ENCODE data around the gene KCTD10.
"Not testable (repeated sequence)": the region's sequence is repeated elsewhere in the genome, so short reads cannot be mapped to it uniquely, and the experiment has no call there.

The KCTD10 gene

GRCh38 chr12:109432842-109433304 lies 44.2 kb downstream of the KCTD10 start:
- DNase-seq (ENCODE audit: low read depth) = peak; percentile 57
- no peak overlapping the region for H3K4me3 ChIP-seq (ENCODE audit: low read depth, low read length)

- DNase-seq (ENCODE audit: low read depth) = no peak
Observed at GRCh38 chr12:109432431-109432830, 44.7 kb downstream of the KCTD10 start.

GRCh38 chr12:109430244-109430643 lies 46.9 kb downstream of the KCTD10 start:
- no peak overlapping the region for H3K4me3 ChIP-seq (ENCODE audit: low read depth, low read length)
- DNase-seq (ENCODE audit: low read depth) = no peak

More at GRCh38 chr12:109432431-109432830, 44.7 kb downstream of the KCTD10 start:
- H3K4me3 ChIP-seq (ENCODE audit: low read depth, low read length) = no peak overlapping the region

- DNase-seq (ENCODE audit: low read depth); H3K4me3 ChIP-seq (ENCODE audit: low read depth, low read length): not testable (repeated sequence)
Observed at GRCh38 chr12:109428804-109429203, 48.3 kb downstream of the KCTD10 start.

- no peak overlapping the region for H3K4me3 ChIP-seq (ENCODE audit: low read depth, low read length)
- peak; percentile 25 for DNase-seq (ENCODE audit: low read depth)
Observed at GRCh38 chr12:109428037-109428629, 49.0 kb downstream of the KCTD10 start.

GRCh38 chr12:109423392-109423791 lies 53.7 kb downstream of the KCTD10 start:
- DNase-seq (ENCODE audit: low read depth) = no peak

DNA sequence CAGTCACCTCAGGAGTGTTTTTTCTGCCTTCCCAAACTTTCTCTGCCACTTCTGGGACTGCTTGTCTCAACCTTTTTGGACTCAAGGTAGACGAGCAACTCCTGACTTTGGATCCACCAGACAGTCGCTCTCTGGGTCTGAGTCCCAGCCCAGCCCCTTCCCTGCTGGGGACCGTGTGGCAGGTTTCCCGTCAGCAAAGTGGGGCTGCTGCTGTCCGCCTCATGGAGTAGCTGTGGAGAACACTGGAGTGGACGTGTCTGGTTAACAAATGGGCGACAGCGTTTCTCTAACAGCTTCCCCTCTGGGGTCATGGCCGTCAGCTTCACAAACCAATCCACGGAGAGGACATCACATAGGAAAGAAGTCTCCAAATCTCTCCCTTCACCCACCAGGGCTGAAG lies 54.8 kb downstream of the KCTD10 start:
- no peak overlapping the region for H3K4me3 ChIP-seq (ENCODE audit: low read depth, low read length)
- DNase-seq (ENCODE audit: low read depth) = no peak

More at GRCh38 chr12:109423392-109423791, 53.7 kb downstream of the KCTD10 start:
- no peak overlapping the region for H3K4me3 ChIP-seq (ENCODE audit: low read depth, low read length)

GRCh38 chr12:109421355-109422087 lies 55.6 kb downstream of the KCTD10 start:
- no peak overlapping the region for H3K4me3 ChIP-seq (ENCODE audit: low read depth, low read length)
- DNase-seq (ENCODE audit: low read depth) = no peak

GRCh38 chr12:109418848-109419480 lies 58.1 kb downstream of the KCTD10 start:
- DNase-seq (ENCODE audit: low read depth) = no peak
- no peak overlapping the region for H3K4me3 ChIP-seq (ENCODE audit: low read depth, low read length)

- not testable (repeated sequence) for DNase-seq (ENCODE audit: low read depth); H3K4me3 ChIP-seq (ENCODE audit: low read depth, low read length)
Observed at GRCh38 chr12:109406147-109406546, 71.0 kb downstream of the KCTD10 start.

DNA sequence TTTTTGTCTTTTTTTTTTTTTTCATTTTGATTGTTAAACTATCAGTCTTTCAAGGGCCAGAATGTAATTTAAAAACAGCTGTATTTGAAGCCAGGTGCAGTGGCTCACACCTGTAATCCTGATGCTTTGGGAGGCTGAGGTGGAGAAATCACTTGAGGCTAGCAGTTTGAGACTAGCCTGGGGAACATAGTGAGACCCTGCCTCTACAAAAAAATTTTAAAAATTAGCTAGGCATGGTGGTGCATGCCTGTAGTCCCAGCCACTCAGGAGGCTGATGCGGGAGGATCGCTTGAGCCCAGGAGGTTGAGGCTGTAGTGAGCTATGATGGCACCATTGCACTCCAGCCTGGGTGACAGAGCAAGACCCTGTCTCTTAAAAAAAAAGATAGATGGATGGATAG lies 72.3 kb downstream of the KCTD10 start:
- DNase-seq (ENCODE audit: low read depth); H3K4me3 ChIP-seq (ENCODE audit: low read depth, low read length): not testable (repeated sequence)

All from skeletal muscle cell (primary cell).